Natural killer cell treated with Interleukin-12 subunit alpha and Interleukin-12 subunit beta and Interleukin-15 and Interleukin-18, amount 100 ng/mL, for 72 hours (primary cell): Measurements from ENCODE around the gene CDH18. TPM values are rescaled to one million over a fixed set of nuclear protein-coding genes. Genes with fewer than 3 reads are reported as not detected.

ENCODE experiments used
- ATAC-seq, 2 donors: fragments of 150-1000 bp; cut with Tn5 transposase in 1 of 2; sonication (Bioruptor Pico), chemical (Tn5 transposase) in 1 of 2; 2 replicates each; pipeline ENCODE4 v1.10.0; 2021
- DNase-seq: peaks from one replicate; pipeline ENCODE4 v3.0.0; 2022; ENCODE audit warnings: low spot score
- H3K27ac Mint-ChIP-seq, 2 donors: 1 replicate in 1 of 2; 2 replicates in 1 of 2; pipeline ENCODE4 v1.8.0; 2022; ENCODE audit warnings: mixed read lengths in 2 of 2, mild to moderate bottlenecking in 1 of 2, moderate library complexity in 1 of 2
- H3K27me3 Mint-ChIP-seq, 2 donors: 1 replicate in 1 of 2; 2 replicates in 1 of 2; pipeline ENCODE4 v1.8.0; 2022; ENCODE audit warnings: mixed read lengths in 2 of 2
- H3K36me3 Mint-ChIP-seq: one replicate; pipeline ENCODE4 v1.8.0; 2022; ENCODE audit warnings: mixed read lengths
- H3K4me1 Mint-ChIP-seq, 2 donors: 1 replicate in 1 of 2; 2 replicates in 1 of 2; pipeline ENCODE4 v1.8.0; 2022; ENCODE audit warnings: low read depth in 2 of 2, mixed read lengths in 2 of 2, mild to moderate bottlenecking in 1 of 2
- H3K4me3 Mint-ChIP-seq: one replicate; pipeline ENCODE4 v1.8.0; 2022; ENCODE audit warnings: mixed read lengths
- H3K9me3 Mint-ChIP-seq: 2 replicates; pipeline ENCODE4 v1.8.0; 2022; ENCODE audit warnings: mixed read lengths
- total RNA-seq, 2 donors: library from RNA; stranded (reverse); gene quantifications; one replicate each; pipeline ENCODE4 v1.2.3, GENCODE V29; 2022

The CDH18 gene
- total RNA-seq, 2 donors from 2014 or later, result not detected

- Mint-ChIP-seq H3K4me1 (no peaks in the 10 kb centered on the region), H3K36me3 (peaks cover 6% of the 10 kb centered on the region), H3K9me3 (peaks cover 19% of the 10 kb centered on the region), H3K27me3 (no peaks in the 10 kb centered on the region), H3K27ac (no peak overlapping the region), H3K4me3 (no peak overlapping the region)
- ATAC-seq (no peak), DNase-seq (no peak)
Measured at GRCh38 chr5:19538607-19539006, 449.4 kb downstream of the CDH18 start.

DNA sequence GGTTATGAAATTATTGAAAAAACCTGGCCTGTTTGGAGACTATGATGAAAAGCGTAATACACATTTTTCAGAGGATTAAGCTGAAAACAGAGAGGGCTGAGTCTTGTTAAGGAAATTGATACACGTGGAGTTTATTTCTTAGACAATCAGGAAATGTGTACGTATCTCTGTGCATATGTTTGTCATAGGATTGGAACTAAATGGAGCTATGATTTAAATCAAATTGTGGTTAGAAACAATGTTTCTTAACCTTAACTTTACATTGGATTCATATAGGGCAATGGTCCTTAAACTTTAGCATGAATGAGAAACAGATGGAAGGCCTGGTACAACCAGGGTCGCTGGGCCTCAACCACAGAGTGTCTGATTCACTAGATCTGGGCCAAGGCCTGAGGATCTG lies 451.6 kb downstream of the CDH18 start:
- no peak for DNase-seq

DNA sequence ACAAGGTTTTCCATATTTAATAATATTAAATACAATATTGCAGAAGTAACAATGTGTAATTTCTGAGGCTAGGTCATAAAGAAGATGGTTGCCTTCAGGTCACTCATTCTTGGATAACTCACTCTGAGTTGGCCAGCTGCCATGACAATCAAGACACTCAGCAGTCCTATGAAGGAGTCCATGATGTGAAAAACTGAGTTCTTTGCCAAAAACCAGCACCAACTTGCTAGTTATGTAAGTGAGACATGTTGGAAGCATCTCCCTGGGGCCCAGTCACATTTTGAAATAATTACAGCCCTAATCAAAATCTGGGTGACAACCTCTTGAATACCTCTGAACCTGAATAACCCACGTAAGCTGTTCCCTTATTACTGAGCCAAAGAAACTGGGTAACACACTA lies 453.2 kb downstream of the CDH18 start:
- no peaks in the 10 kb centered on the region for H3K4me1 Mint-ChIP-seq
- H3K9me3 Mint-ChIP-seq, result peaks cover 18% of the 10 kb centered on the region
- H3K27ac Mint-ChIP-seq, result no peak overlapping the region

More for the DNA sequence above, 451.6 kb downstream of the CDH18 start:
- ATAC-seq, result no peak
- H3K4me3 Mint-ChIP-seq, result no peak overlapping the region
- H3K4me1 Mint-ChIP-seq, result no peaks in the 10 kb centered on the region
- H3K27me3 Mint-ChIP-seq, result no peaks in the 10 kb centered on the region
- no peak overlapping the region for H3K27ac Mint-ChIP-seq
- H3K9me3 Mint-ChIP-seq, result peaks cover 24% of the 10 kb centered on the region
- H3K36me3 Mint-ChIP-seq, result peaks cover 5% of the 10 kb centered on the region

DNA sequence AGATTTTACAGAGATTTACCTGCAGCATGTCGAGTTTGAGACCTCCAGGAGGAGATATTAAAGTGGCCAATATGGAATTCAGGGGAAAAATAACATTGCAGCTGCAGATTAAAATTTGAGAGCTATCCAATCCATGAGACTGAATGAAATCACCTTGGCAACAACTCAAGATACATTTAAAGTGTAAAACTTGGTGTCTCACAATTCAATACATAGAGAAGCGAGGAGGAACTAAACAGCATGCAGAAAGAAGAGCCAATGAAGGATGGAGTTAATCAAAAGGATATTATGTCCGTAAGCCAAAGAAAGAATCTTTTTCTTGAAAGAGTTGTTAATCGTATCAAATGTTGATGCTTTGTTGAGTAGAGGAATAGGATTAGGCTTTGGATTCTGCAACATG lies 455.1 kb downstream of the CDH18 start:
- no peak for ATAC-seq
- Mint-ChIP-seq H3K27me3 (no peaks in the 10 kb centered on the region), H3K36me3 (no peaks in the 10 kb centered on the region), H3K27ac (no peak overlapping the region), H3K9me3 (peaks cover 15% of the 10 kb centered on the region), H3K4me3 (no peak overlapping the region), H3K4me1 (no peaks in the 10 kb centered on the region)
- no peak for DNase-seq

More for the DNA sequence above, 453.2 kb downstream of the CDH18 start:
- H3K27me3 Mint-ChIP-seq, result no peaks in the 10 kb centered on the region
- no peak for DNase-seq
- H3K4me3 Mint-ChIP-seq, result no peak overlapping the region
- H3K36me3 Mint-ChIP-seq, result no peaks in the 10 kb centered on the region
- ATAC-seq, result no peak

- ATAC-seq (no peak), DNase-seq (no peak)
- no peaks in the 10 kb centered on the region for H3K4me1 Mint-ChIP-seq
- no peaks in the 10 kb centered on the region for H3K36me3 Mint-ChIP-seq
- peaks cover 6% of the 10 kb centered on the region for H3K9me3 Mint-ChIP-seq
- no peaks in the 10 kb centered on the region for H3K27me3 Mint-ChIP-seq
- H3K27ac Mint-ChIP-seq, result no peak overlapping the region
- H3K4me3 Mint-ChIP-seq, result no peak overlapping the region
Measured at GRCh38 chr5:19531374-19531952, 456.5 kb downstream of the CDH18 start.

DNA sequence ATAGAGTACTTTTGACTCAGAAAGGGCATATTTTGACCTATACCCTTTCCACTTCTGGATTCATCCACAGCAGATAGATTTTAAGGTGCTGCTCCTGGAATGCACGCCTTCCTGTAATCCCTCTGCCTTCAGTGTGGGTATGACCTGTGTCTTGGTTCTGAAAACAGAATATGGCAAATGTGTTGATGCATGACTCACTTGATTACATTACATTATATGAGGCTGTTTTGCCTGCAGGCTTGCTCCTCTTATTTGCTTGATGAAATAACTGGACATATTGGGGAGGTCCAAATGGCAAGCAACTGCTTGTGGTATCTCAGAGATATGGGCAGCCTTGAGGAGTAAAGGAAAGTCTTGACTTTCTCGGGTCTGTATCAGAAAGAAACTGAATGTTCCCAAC lies 468.6 kb downstream of the CDH18 start:
- Mint-ChIP-seq H3K36me3 (peaks cover 5% of the 10 kb centered on the region), H3K4me3 (no peak overlapping the region), H3K4me1 (no peaks in the 10 kb centered on the region), H3K27me3 (no peaks in the 10 kb centered on the region), H3K9me3 (peaks cover 14% of the 10 kb centered on the region), H3K27ac (no peak overlapping the region)
- DNase-seq (no peak), ATAC-seq (no peak)

DNA sequence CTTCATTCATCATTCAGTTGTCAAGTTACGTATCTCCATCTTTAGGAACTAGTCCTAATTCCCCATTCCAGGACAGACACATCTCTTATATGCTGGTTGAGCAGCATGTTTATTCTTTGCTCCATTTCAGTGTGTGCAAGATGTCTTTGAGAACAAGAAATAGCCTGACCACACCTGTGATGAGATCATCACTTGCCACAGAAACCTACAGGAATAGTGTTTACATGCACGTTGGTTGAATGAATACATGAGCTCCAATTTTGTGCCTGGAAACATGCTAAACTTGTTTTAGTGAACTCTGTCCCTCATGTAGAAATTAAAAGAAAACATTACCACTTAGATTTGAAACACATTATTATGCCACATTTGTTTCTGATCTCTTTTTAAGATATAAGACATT lies 489.1 kb downstream of the CDH18 start:
- DNase-seq (no peak), ATAC-seq (no peak)
- peaks cover 14% of the 10 kb centered on the region for H3K9me3 Mint-ChIP-seq
- H3K36me3 Mint-ChIP-seq, result peaks cover 6% of the 10 kb centered on the region
- H3K27me3 Mint-ChIP-seq, result no peaks in the 10 kb centered on the region
- no peak overlapping the region for H3K27ac Mint-ChIP-seq
- H3K4me3 Mint-ChIP-seq, result no peak overlapping the region
- H3K4me1 Mint-ChIP-seq, result no peaks in the 10 kb centered on the region

- DNase-seq (no peak), ATAC-seq (no peak)
- Mint-ChIP-seq H3K27ac (no peak overlapping the region), H3K27me3 (no peaks in the 10 kb centered on the region), H3K36me3 (peaks cover 6% of the 10 kb centered on the region), H3K9me3 (peaks cover 18% of the 10 kb centered on the region), H3K4me3 (no peak overlapping the region), H3K4me1 (no peaks in the 10 kb centered on the region)
Measured at GRCh38 chr5:19497229-19497815, 490.7 kb downstream of the CDH18 start.

DNA sequence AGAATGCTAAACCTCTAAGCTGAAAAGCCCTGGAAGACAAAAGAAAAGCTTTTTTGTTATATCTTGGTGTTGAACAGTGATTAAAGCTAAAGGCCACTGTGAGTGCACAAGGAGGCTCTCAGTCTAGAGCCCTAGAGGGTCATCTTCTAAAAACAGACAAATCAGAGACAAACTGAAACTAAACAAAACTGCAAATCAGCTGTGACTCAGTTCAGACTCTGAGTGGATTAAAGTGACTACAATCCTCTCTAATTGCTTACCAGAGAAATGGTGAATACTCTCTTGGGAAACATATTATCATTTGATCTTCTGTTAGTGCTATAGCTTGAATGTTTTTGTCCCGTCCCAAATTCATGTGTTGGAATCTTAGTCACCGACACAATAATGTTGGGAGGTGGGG lies 491.9 kb downstream of the CDH18 start:
- Mint-ChIP-seq H3K4me1 (no peaks in the 10 kb centered on the region), H3K27me3 (no peaks in the 10 kb centered on the region), H3K9me3 (peaks cover 18% of the 10 kb centered on the region), H3K27ac (no peak overlapping the region), H3K36me3 (peaks cover 6% of the 10 kb centered on the region), H3K4me3 (no peak overlapping the region)
- ATAC-seq (no peak), DNase-seq (no peak)

GRCh38 chr5:19492861-19493260 lies 495.1 kb downstream of the CDH18 start:
- ATAC-seq (no peak), DNase-seq (no peak)
- no peaks in the 10 kb centered on the region for H3K4me1 Mint-ChIP-seq
- no peak overlapping the region for H3K4me3 Mint-ChIP-seq
- peaks cover 11% of the 10 kb centered on the region for H3K9me3 Mint-ChIP-seq
- no peaks in the 10 kb centered on the region for H3K27me3 Mint-ChIP-seq
- H3K36me3 Mint-ChIP-seq, result peaks cover 6% of the 10 kb centered on the region
- no peak overlapping the region for H3K27ac Mint-ChIP-seq

- H3K9me3 Mint-ChIP-seq, result peaks cover 21% of the 10 kb centered on the region
- H3K27ac Mint-ChIP-seq, result no peak overlapping the region
- no peak overlapping the region for H3K4me3 Mint-ChIP-seq
- H3K4me1 Mint-ChIP-seq, result no peaks in the 10 kb centered on the region
- no peaks in the 10 kb centered on the region for H3K36me3 Mint-ChIP-seq
- no peak for DNase-seq
- ATAC-seq, result no peak
- H3K27me3 Mint-ChIP-seq, result no peaks in the 10 kb centered on the region
Measured at GRCh38 chr5:19488786-19489185, 499.2 kb downstream of the CDH18 start.

DNA sequence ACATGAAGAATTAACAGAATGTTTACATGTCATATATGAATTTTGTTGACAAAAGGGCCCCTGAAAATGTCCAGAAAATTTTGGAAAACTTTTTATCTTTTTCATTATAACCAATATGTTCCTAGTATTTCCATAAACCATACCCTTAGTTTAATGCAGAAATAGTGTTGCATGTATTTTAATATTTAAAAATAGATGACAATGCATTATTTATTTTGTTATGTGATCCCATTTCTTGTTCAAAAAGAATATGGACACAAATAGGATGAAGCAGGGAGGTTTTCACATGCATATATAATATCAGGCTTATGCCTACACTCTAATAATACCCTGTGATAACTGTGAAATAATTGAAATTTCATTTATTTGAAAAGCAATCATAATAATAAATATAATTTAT lies 500.5 kb downstream of the CDH18 start:
- Mint-ChIP-seq H3K4me3 (no peak overlapping the region), H3K27me3 (no peaks in the 10 kb centered on the region), H3K27ac (no peak overlapping the region), H3K9me3 (peaks cover 22% of the 10 kb centered on the region), H3K36me3 (no peaks in the 10 kb centered on the region), H3K4me1 (no peaks in the 10 kb centered on the region)
- ATAC-seq (no peak), DNase-seq (no peak)

DNA sequence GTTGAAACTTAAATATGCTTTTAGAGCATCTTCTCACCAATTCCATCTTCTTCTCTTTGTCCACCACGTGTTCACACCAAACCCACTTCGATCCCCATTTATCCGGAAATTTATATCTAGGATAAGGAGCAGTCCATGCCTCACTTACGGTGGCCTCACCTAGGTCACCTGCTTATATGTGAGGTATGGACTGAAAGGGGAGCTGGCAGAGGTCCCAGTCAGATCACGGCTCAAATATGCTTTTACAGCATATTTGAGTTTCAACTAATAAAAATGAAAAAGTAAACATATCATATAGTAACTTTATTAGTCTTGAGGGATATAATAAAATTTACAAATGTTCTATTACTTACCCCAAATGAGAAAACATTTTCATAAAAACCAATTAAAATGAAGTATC lies 508.4 kb downstream of the CDH18 start:
- Mint-ChIP-seq H3K4me1 (no peaks in the 10 kb centered on the region), H3K4me3 (no peak overlapping the region), H3K36me3 (peaks cover 7% of the 10 kb centered on the region), H3K27me3 (no peaks in the 10 kb centered on the region), H3K27ac (no peak overlapping the region), H3K9me3 (peaks cover 27% of the 10 kb centered on the region)
- ATAC-seq, result no peak
- DNase-seq, result no peak

- ATAC-seq (no peak), DNase-seq (no peak)
- Mint-ChIP-seq H3K9me3 (peaks cover 7% of the 10 kb centered on the region), H3K4me3 (no peak overlapping the region), H3K36me3 (no peaks in the 10 kb centered on the region), H3K27me3 (no peaks in the 10 kb centered on the region), H3K27ac (no peak overlapping the region), H3K4me1 (no peaks in the 10 kb centered on the region)
Measured at GRCh38 chr5:19462019-19462418, 526.0 kb downstream of the CDH18 start.

- H3K27me3 Mint-ChIP-seq, result no peaks in the 10 kb centered on the region
- peaks cover 11% of the 10 kb centered on the region for H3K9me3 Mint-ChIP-seq
- DNase-seq, result no peak
- H3K4me3 Mint-ChIP-seq, result no peak overlapping the region
- ATAC-seq, result no peak
- H3K36me3 Mint-ChIP-seq, result no peaks in the 10 kb centered on the region
- no peak overlapping the region for H3K27ac Mint-ChIP-seq
- no peaks in the 10 kb centered on the region for H3K4me1 Mint-ChIP-seq
Measured at GRCh38 chr5:19424506-19424905, 563.5 kb downstream of the CDH18 start.
